Gastroesophageal sphincter (tissue), 3 donors: Measurements from ENCODE around the gene GJA9.

Experiments
- EP300 ChIP-seq: sonication (generic); formaldehyde crosslinking; IDR thresholded peaks from one replicate; pipeline ENCODE4 v1.6.1; 2017; ENCODE audit warnings: antibody characterized with exemption, mild to moderate bottlenecking
- POLR2A ChIP-seq, 2 donors: fragments of 450-650 bp; IDR thresholded peaks; one replicate each; pipeline ENCODE4 v1.6.1; 2017; ENCODE audit warnings: antibody characterized with exemption in 2 of 2, mild to moderate bottlenecking in 2 of 2, moderate library complexity in 1 of 2
- TF ChIP-seq, protein P1 (sequence below), 4 experiments: fragments of 200-600 bp in 2 of 4; fragments of 450-650 bp in 2 of 4; sonication (generic) in 1 of 4; IDR thresholded peaks; one replicate each; pipeline ENCODE4 v1.5.1; 2017 to 2019; ENCODE audit warnings: antibody characterized with exemption in 4 of 4, mild to moderate bottlenecking in 2 of 4, moderate library complexity in 2 of 4

DNA sequence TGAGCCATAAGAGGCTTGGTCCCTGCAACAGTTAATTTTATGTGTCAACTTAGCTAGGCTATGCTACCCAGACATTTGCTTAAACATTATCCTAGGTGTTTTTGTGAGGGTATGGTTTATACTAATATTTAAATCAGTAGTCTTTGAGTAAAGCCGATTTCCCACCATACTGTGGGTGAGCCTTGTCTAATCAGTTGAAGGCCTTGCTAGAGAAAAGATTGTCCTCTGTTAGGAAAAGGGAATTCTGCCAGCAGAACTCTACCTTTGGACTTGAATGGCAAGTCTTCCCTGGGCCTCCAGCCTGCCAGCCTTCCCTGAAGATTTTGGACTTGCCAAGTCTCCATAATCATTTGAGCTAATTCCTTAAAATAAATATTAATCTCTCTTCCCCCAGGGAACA lies 36.4 kb upstream of the GJA9 start:
- TF ChIP-seq, protein P1, sequence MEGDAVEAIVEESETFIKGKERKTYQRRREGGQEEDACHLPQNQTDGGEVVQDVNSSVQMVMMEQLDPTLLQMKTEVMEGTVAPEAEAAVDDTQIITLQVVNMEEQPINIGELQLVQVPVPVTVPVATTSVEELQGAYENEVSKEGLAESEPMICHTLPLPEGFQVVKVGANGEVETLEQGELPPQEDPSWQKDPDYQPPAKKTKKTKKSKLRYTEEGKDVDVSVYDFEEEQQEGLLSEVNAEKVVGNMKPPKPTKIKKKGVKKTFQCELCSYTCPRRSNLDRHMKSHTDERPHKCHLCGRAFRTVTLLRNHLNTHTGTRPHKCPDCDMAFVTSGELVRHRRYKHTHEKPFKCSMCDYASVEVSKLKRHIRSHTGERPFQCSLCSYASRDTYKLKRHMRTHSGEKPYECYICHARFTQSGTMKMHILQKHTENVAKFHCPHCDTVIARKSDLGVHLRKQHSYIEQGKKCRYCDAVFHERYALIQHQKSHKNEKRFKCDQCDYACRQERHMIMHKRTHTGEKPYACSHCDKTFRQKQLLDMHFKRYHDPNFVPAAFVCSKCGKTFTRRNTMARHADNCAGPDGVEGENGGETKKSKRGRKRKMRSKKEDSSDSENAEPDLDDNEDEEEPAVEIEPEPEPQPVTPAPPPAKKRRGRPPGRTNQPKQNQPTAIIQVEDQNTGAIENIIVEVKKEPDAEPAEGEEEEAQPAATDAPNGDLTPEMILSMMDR (IDR thresholded peaks at IDR 0.05), result no peak
- no peak for TF ChIP-seq POLR2A (IDR thresholded peaks at IDR 0.05)
- TF ChIP-seq EP300, result no peak
